ENCODE measurements around the gene EPB41L4A.

DNA sequence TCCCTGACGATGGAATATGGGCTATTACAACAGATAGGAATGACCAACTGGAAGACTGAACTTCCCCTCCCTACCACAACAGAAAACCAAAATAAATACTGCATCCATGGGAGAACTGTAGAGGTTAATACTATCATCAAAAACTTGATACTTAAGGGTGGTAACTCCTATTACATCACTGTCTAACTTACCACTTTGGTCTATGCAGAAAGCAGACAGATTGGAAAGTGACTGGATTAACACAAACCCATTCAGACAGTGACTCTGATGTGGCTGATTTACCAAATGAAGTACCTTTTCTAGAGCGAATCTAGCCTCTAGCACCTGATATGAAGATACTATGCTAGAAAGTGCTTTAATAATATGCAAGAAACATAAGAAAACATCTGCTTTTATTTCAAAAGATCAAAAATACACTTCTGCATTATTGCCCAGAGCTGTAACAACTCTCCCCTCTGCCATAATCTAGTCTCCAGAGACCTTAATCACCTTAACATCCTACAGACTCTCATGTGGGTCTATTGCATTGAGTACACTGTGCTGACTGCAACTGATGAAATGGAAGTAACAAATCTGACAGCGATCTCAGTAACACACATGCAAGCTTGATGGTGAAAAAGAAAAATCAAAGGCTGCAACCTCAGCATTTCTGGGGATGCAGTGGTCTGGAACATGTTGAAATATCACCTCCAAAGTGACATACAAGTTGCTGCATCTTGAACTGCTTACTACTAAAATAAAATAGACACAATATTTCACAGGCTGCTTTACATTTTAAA is 62.7 kb downstream of the EPB41L4A start:
- TF ChIP-seq POLR2AphosphoS5 (IDR thresholded peaks at IDR 0.05) = no peak
- TF ChIP-seq, protein P1, sequence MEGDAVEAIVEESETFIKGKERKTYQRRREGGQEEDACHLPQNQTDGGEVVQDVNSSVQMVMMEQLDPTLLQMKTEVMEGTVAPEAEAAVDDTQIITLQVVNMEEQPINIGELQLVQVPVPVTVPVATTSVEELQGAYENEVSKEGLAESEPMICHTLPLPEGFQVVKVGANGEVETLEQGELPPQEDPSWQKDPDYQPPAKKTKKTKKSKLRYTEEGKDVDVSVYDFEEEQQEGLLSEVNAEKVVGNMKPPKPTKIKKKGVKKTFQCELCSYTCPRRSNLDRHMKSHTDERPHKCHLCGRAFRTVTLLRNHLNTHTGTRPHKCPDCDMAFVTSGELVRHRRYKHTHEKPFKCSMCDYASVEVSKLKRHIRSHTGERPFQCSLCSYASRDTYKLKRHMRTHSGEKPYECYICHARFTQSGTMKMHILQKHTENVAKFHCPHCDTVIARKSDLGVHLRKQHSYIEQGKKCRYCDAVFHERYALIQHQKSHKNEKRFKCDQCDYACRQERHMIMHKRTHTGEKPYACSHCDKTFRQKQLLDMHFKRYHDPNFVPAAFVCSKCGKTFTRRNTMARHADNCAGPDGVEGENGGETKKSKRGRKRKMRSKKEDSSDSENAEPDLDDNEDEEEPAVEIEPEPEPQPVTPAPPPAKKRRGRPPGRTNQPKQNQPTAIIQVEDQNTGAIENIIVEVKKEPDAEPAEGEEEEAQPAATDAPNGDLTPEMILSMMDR (IDR thresholded peaks at IDR 0.05) = no peak
